Measurements from ENCODE around the gene HGD.

Gene HGD

DNA sequence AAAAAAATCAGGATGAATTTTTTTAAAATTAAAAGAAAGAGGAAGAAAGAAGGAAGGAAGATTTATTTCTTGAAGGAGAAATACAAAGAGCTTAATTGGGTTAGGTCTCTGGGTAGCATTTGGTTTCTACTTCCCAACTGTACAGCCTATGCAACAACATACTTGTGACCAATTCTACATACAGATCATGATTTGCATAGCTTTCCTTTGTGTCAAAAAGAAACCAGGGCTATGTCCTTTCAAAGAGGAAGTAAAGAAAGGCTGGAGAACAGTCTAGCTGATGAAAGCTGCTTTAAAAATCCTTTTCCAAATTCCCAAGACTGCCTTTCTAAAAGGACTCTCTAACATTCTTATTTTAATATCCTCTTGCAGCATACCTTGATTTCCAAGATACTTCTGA is 6.1 kb upstream of the HGD start:
- no peak overlapping the region for H3K4me2 ChIP-seq
- no peak overlapping the region for H3K4me3 ChIP-seq (IDR thresholded peaks at IDR 0.05; ENCODE audit: insufficient read depth, low read depth, low read length)
- H3K79me2 ChIP-seq (ENCODE audit: insufficient read depth, low read depth), result no peaks in the 10 kb centered on the region

DNA sequence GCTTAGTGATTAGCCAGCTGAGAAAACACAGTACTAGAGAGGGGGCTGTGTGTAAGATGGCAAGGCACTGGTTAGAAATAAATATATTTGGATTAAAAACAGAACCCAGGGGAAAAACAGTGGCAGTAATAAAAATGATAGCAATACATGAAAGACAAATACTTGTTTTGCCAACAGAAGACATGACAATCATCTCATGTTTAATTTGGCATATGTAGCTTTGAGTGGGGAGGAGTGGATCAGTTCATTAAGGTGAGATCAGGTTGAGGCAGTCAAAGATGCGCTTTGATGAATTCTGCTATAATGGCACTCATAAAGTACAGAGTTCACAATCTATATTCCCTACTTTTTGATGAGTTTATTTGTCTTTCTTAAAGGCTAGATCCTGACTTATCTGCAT is 3.4 kb upstream of the HGD start:
- H3K9ac ChIP-seq, result no peak overlapping the region
- H3K27me3 ChIP-seq (ENCODE audit: insufficient read depth, low read depth), result no peaks in the 10 kb centered on the region
- TF ChIP-seq, protein P1, sequence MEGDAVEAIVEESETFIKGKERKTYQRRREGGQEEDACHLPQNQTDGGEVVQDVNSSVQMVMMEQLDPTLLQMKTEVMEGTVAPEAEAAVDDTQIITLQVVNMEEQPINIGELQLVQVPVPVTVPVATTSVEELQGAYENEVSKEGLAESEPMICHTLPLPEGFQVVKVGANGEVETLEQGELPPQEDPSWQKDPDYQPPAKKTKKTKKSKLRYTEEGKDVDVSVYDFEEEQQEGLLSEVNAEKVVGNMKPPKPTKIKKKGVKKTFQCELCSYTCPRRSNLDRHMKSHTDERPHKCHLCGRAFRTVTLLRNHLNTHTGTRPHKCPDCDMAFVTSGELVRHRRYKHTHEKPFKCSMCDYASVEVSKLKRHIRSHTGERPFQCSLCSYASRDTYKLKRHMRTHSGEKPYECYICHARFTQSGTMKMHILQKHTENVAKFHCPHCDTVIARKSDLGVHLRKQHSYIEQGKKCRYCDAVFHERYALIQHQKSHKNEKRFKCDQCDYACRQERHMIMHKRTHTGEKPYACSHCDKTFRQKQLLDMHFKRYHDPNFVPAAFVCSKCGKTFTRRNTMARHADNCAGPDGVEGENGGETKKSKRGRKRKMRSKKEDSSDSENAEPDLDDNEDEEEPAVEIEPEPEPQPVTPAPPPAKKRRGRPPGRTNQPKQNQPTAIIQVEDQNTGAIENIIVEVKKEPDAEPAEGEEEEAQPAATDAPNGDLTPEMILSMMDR (conservative IDR thresholded peaks at IDR 0.05; ENCODE audit: low read depth, low read length), result no peak
- no peak overlapping the region for H3K27ac ChIP-seq
- H3K4me2 ChIP-seq, result no peak overlapping the region
- no peaks in the 10 kb centered on the region for H3K79me2 ChIP-seq (ENCODE audit: insufficient read depth, low read depth)
- H3K4me1 ChIP-seq (ENCODE audit: low read depth, poor library complexity, severe bottlenecking), result no peaks in the 10 kb centered on the region
- H3K4me3 ChIP-seq (IDR thresholded peaks at IDR 0.05; ENCODE audit: insufficient read depth, low read depth, low read length), result no peak overlapping the region
- H4K20me1 ChIP-seq (ENCODE audit: insufficient read depth), result no peaks in the 10 kb centered on the region
- H3K36me3 ChIP-seq (ENCODE audit: insufficient read depth), result no peaks in the 10 kb centered on the region
- no peak overlapping the region for H2AFZ ChIP-seq (ENCODE audit: low read depth)

More for the DNA sequence above, 6.1 kb upstream of the HGD start:
- TF ChIP-seq, protein P1 (conservative IDR thresholded peaks at IDR 0.05; ENCODE audit: low read depth, low read length), result no peak
- Histone ChIP-seq H3K27ac (no peak overlapping the region), H3K9ac (no peak overlapping the region), H3K27me3 (ENCODE audit: insufficient read depth, low read depth) (no peaks in the 10 kb centered on the region), H4K20me1 (ENCODE audit: insufficient read depth) (no peaks in the 10 kb centered on the region), H3K36me3 (ENCODE audit: insufficient read depth) (no peaks in the 10 kb centered on the region), H3K4me1 (ENCODE audit: low read depth, poor library complexity, severe bottlenecking) (no peaks in the 10 kb centered on the region), H2AFZ (ENCODE audit: low read depth) (no peak overlapping the region)

DNA sequence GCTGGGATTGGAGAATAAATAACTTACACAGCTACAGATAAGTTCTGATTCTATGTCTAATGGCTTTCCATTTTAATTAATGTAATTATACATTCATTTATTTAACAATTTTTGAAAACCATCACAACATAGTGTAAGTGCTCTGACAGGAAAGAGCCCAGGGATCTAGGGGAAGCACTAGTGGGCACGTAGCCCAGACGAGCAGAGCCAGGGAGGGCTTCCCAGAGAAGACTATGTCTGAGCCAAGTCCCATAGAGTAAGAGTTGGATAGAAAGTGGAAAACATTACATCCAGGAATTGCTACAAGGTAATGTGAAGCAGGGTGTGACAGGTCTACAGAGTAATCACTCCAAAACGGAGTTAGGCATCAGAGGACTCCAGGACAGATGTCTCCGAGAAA is 2.9 kb upstream of the HGD start:
- H3K4me1 ChIP-seq (ENCODE audit: low read depth, poor library complexity, severe bottlenecking), result no peaks in the 10 kb centered on the region
- H3K4me2 ChIP-seq, result no peak overlapping the region
- H3K79me2 ChIP-seq (ENCODE audit: insufficient read depth, low read depth), result no peaks in the 10 kb centered on the region
- H3K27me3 ChIP-seq (ENCODE audit: insufficient read depth, low read depth), result no peaks in the 10 kb centered on the region
- TF ChIP-seq, protein P1 (conservative IDR thresholded peaks at IDR 0.05; ENCODE audit: low read depth, low read length), result no peak
- no peak overlapping the region for H2AFZ ChIP-seq (ENCODE audit: low read depth)
- no peak overlapping the region for H3K27ac ChIP-seq
- no peak overlapping the region for H3K9ac ChIP-seq
- H4K20me1 ChIP-seq (ENCODE audit: insufficient read depth), result no peaks in the 10 kb centered on the region
- no peaks in the 10 kb centered on the region for H3K36me3 ChIP-seq (ENCODE audit: insufficient read depth)
- no peak overlapping the region for H3K4me3 ChIP-seq (IDR thresholded peaks at IDR 0.05; ENCODE audit: insufficient read depth, low read depth, low read length)

DNA sequence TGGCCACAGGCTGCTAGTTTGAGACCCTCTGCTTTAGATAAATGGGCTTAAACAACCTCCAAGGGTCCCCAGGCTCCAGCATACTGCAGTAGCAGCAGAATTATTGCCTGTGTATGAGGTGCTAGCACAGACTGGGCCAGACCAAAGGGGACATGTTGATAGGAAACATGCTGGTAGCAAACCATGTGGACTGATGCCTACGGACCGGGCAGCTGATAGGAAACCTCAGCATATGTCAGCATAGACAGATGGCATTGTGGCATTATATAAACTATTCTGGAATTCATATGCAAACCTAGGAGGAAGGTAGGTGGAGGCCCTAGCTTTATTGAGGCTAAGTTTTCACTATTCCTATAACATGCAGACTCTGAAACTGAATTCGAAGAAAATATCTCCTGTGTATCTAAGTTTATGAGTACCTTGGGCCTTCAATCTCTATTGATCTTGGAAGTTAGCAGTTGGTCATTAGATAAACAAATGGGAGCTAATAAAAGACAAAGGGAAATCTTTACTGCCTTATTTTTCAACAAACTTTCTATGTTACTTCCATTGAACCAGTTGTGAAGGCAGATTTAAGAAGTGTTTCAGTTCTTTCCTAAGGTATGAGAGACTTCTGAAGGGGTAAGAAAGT is 1.7 kb upstream of the HGD start:
- H3K4me2 ChIP-seq, result no peak overlapping the region
- no peaks in the 10 kb centered on the region for H3K79me2 ChIP-seq (ENCODE audit: insufficient read depth, low read depth)
- H4K20me1 ChIP-seq (ENCODE audit: insufficient read depth), result no peaks in the 10 kb centered on the region
- no peaks in the 10 kb centered on the region for H3K36me3 ChIP-seq (ENCODE audit: insufficient read depth)
- no peak overlapping the region for H2AFZ ChIP-seq (ENCODE audit: low read depth)
- H3K27ac ChIP-seq, result no peak overlapping the region
- H3K4me1 ChIP-seq (ENCODE audit: low read depth, poor library complexity, severe bottlenecking), result peaks cover 2% of the 10 kb centered on the region
- H3K9ac ChIP-seq, result no peak overlapping the region
- no peaks in the 10 kb centered on the region for H3K27me3 ChIP-seq (ENCODE audit: insufficient read depth, low read depth)
- H3K4me3 ChIP-seq (IDR thresholded peaks at IDR 0.05; ENCODE audit: insufficient read depth, low read depth, low read length), result no peak overlapping the region
- TF ChIP-seq, protein P1 (conservative IDR thresholded peaks at IDR 0.05; ENCODE audit: low read depth, low read length), result no peak
